Cardiac fibroblast (primary cell): ENCODE results near the gene CNTN3.

ENCODE experiments used
- DNase-seq, 2 donors: peaks; one replicate each; pipeline versions ENCODE4 v3.0.0 to v3.0.0-alpha.2; 2010; ENCODE audit warnings: low read depth in 2 of 2
- H3K4me3 ChIP-seq, 2 donors: replicated peaks in 1 of 2; 1 replicate in 1 of 2; 2 replicates in 1 of 2; pipeline ENCODE4 v1.5.1; 2011; ENCODE audit warnings: low read depth in 2 of 2, low read length in 2 of 2, mild to moderate bottlenecking in 2 of 2, moderate library complexity in 1 of 2
- CTCF ChIP-seq: IDR thresholded peaks from one replicate; pipeline ENCODE4 v1.5.1; 2011; ENCODE audit warnings: low read depth, mild to moderate bottlenecking, low read length, inconsistent platforms

CNTN3 gene

GRCh38 chr3:74591946-74592345, 22.5 kb downstream of the CNTN3 start:
- no peak for TF ChIP-seq CTCF
- no peak for DNase-seq
- H3K4me3 ChIP-seq: no peak overlapping the region

DNA sequence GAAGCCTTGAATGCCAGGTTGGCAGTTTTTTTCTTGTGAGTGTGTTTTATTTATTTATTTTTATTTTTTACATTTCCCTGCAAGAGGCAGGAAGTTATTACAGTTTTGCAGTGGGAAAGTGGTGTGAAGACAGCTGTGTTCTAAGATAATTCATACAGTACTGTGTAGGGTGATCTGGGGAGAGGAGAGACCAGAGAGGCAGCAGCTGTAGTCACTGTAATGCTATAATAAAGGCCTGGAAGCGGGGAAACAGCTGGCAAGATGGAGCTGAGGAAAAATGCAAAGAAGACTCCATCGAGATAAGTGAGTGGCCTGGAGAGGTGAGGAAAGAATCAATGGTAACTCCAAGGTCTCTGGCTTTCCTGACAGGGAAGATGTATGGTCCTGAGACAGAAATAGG, 23.1 kb downstream of the CNTN3 start:
- TF ChIP-seq CTCF: no peak
- no peak overlapping the region for H3K4me3 ChIP-seq
- no peak for DNase-seq

DNA sequence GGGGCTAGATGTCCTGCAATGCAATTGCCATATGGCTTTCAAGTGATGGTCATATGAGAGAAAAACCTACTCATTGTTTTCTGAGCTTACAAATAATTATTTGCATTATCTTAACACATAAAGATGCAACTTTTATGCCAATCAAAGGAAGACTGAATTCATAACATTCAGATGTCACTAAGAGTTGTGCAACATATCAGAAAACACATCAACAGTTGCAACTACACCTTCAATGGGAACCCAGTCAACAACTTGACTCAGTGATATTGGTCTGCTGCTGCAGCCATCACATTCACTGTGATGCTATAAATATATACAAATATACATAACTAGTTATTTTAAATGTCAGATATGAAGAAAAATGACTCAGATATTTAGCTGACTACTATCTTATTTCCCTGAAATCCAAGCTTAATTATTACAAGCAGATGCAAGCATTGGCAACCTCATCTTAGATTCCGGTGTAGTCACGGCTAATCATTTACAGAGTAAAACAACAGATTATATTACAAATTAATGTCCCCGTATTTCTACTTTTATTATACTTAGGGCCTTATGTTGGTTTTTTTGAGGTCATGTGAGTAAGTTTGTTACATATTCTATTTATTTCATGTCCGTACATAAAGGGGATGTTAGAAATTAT, 23.7 kb downstream of the CNTN3 start:
- DNase-seq: no peak
- no peak for TF ChIP-seq CTCF
- no peak overlapping the region for H3K4me3 ChIP-seq

- DNase-seq: no peak
- TF ChIP-seq CTCF: no peak
- no peak overlapping the region for H3K4me3 ChIP-seq
Observed at GRCh38 chr3:74584782-74585181, 29.7 kb downstream of the CNTN3 start.

- H3K4me3 ChIP-seq: no peak overlapping the region
- no peak for TF ChIP-seq CTCF
- no peak for DNase-seq
Observed at GRCh38 chr3:74582982-74583381, 31.5 kb downstream of the CNTN3 start.

DNA sequence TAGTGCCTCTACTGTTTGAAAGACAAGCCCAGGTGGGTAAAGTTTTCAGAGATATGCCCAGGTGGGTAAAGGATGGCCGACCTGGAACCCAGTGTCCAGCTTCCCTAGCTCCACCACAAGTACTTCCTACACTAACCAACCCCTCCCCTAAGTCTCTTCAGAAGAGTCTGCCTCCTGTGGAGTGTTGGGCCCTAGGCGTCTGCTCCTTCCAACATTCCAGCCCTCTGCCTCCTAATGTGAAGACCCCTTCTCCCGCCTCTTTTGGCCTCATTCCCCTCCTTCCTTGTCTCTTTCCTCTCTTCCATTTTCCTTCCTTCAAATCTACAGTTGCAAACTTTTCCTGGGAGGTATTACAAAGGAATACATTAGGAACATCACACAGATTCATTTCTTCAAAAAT, 38.6 kb downstream of the CNTN3 start:
- no peak for TF ChIP-seq CTCF
- no peak overlapping the region for H3K4me3 ChIP-seq
- no peak for DNase-seq

- no peak for DNase-seq
- no peak overlapping the region for H3K4me3 ChIP-seq
- TF ChIP-seq CTCF: no peak
Observed at GRCh38 chr3:74571118-74571517, 43.3 kb downstream of the CNTN3 start.
